Measurements from ENCODE around the gene RTP1.

DNA sequence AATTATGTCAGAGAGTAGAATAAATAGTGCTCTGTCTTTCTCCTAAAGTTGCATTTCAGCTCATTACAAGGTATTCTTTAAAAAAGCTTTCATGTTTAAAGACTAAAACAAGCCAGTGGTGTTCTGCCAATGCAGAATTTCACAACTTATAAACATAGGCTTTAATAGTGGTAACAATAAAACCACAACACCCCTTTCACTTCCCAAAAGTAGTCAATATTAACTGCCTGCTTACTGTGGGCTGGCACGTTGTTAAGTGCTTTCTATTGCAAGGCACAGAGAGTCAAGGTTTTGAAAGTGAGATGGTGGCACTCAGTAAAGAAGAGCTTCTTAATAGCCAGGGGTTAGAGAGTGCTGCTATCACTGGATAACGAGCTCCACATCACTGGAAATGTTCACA is 8.4 kb upstream of the RTP1 start:
- TF ChIP-seq, protein P1, sequence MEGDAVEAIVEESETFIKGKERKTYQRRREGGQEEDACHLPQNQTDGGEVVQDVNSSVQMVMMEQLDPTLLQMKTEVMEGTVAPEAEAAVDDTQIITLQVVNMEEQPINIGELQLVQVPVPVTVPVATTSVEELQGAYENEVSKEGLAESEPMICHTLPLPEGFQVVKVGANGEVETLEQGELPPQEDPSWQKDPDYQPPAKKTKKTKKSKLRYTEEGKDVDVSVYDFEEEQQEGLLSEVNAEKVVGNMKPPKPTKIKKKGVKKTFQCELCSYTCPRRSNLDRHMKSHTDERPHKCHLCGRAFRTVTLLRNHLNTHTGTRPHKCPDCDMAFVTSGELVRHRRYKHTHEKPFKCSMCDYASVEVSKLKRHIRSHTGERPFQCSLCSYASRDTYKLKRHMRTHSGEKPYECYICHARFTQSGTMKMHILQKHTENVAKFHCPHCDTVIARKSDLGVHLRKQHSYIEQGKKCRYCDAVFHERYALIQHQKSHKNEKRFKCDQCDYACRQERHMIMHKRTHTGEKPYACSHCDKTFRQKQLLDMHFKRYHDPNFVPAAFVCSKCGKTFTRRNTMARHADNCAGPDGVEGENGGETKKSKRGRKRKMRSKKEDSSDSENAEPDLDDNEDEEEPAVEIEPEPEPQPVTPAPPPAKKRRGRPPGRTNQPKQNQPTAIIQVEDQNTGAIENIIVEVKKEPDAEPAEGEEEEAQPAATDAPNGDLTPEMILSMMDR (conservative IDR thresholded peaks at IDR 0.05; ENCODE audit: low read depth, low read length): no peak
- no peak for TF ChIP-seq EZH2 (IDR thresholded peaks at IDR 0.05; ENCODE audit: borderline replicate concordance, low read depth, low read length, poor library complexity, severe bottlenecking)

All from A673 (cell line).